K562 (cell line): ENCODE results near the gene USH2A. TPM values are rescaled to one million over a fixed set of nuclear protein-coding genes. Genes with fewer than 3 reads are reported as not detected.

Experiments
- ATAC-seq: fragments of 200-7000 bp; cut with Tn5 transposase; 3 replicates; pipeline ENCODE4 v1.9.1; 2020; ENCODE audit warnings: moderate library complexity
- BruUV-seq: library from RNA; stranded (reverse); fragments of 400-500 nt; replicated peaks from 2 replicates; lab custom pipeline; 2021; lab: Mats Ljungman, UMichigan
- CTCF ChIA-PET: fragments of 300-600 bp; formaldehyde crosslinking; extraction: SDS; loops from one replicate; lab custom pipeline; 2021; ENCODE audit warnings: low intra/inter-chr PET ratio; lab: Yijun Ruan, JAX
- POLR2A ChIA-PET: fragments of 300-600, 350-650 bp; sonication (Branson Sonifier 250); formaldehyde crosslinking; extraction: SDS; loops from one replicate; lab custom pipeline; 2021; ENCODE audit warnings: antibody characterized with exemption, inconsistent platforms; lab: Yijun Ruan, JAX
- DNase-seq, 4 experiments: peaks; one replicate each; pipeline versions ENCODE4 v3.0.0 to v3.0.0-alpha.2; 2011 to 2018; ENCODE audit warnings: low spot score in 3 of 4, mixed read lengths in 3 of 4; ENCODE audit errors: extremely low read depth in 1 of 4
- FAIRE-seq: peaks from 2 replicates; lab custom pipeline; 2011; peaks lifted over from hg19 to GRCh38; lab: Jason Lieb, UNC
- H2AFZ ChIP-seq: 2 replicates; pipeline ENCODE4 v1.6.0; 2011; ENCODE audit warnings: low read depth, low read length, control low read depth, inconsistent platforms
- H3K27ac ChIP-seq: fragments of 200-600 bp; 3 replicates; pipeline ENCODE4 v1.8.0; 2011; ENCODE audit warnings: low read depth, mild to moderate bottlenecking, control low read depth, inconsistent platforms, low read length, moderate library complexity, mixed read lengths; ENCODE audit errors: extremely low read depth
- H3K27me3 ChIP-seq, 2 experiments: fragments of 300-600 bp in 1 of 2; 2 replicates in 1 of 2; 3 replicates in 1 of 2; pipeline versions ENCODE4 v1.6.0 to v1.8.0; 2011; ENCODE audit warnings: inconsistent platforms in 2 of 2, low read length in 2 of 2, mild to moderate bottlenecking in 1 of 2, mixed read lengths in 1 of 2, moderate library complexity in 1 of 2; ENCODE audit not compliant: control insufficient read depth in 2 of 2, insufficient read depth in 2 of 2
- H3K36me3 ChIP-seq: fragments of 300-600 bp; 3 replicates; pipeline ENCODE4 v1.8.0; 2011; ENCODE audit warnings: mild to moderate bottlenecking, low read length, inconsistent platforms; ENCODE audit not compliant: control insufficient read depth, insufficient read depth
- H3K4me1 ChIP-seq, 2 experiments: fragments of 200-600 bp in 1 of 2; replicated peaks in 1 of 2; 2 replicates in 1 of 2; 3 replicates in 1 of 2; pipeline versions ENCODE4 v1.5.1 to v1.8.0; 2011; ENCODE audit warnings: inconsistent platforms in 2 of 2, low read length in 2 of 2, mild to moderate bottlenecking in 1 of 2, mixed read lengths in 1 of 2, moderate library complexity in 1 of 2; ENCODE audit not compliant: control insufficient read depth in 2 of 2, insufficient read depth in 2 of 2
- H3K4me2 ChIP-seq: 2 replicates; pipeline ENCODE4 v1.6.1; 2011; ENCODE audit warnings: low read length, control low read depth, inconsistent platforms, mixed read lengths; ENCODE audit not compliant: insufficient read depth
- H3K4me3 ChIP-seq: fragments of 200-600 bp; sonication (generic), shearing (Covaris generic); 2 replicates; pipeline ENCODE4 v1.5.1; 2016; ENCODE audit warnings: control low read depth, inconsistent platforms
- H3K79me2 ChIP-seq: fragments of 200-600 bp; 3 replicates; pipeline ENCODE4 v1.8.0; 2011; ENCODE audit warnings: low read length, inconsistent platforms; ENCODE audit not compliant: control insufficient read depth, insufficient read depth
- H3K9ac ChIP-seq, 2 experiments: 2 replicates each; pipeline versions ENCODE4 v1.6.0 to v1.6.1; 2011; ENCODE audit warnings: low read depth in 2 of 2, low read length in 2 of 2, control low read depth in 1 of 2, inconsistent platforms in 1 of 2, mild to moderate bottlenecking in 1 of 2, mixed read lengths in 1 of 2; ENCODE audit not compliant: insufficient read depth in 1 of 2
- H3K9me1 ChIP-seq: one replicate; pipeline ENCODE4 v1.6.0; 2011; ENCODE audit warnings: inconsistent platforms, mild to moderate bottlenecking, low read length, moderate library complexity; ENCODE audit not compliant: control insufficient read depth, insufficient read depth
- H3K9me3 ChIP-seq: replicated peaks from 2 replicates; pipeline ENCODE4 v1.5.1; 2011; ENCODE audit warnings: low read depth, low read length, inconsistent platforms; ENCODE audit not compliant: control insufficient read depth, insufficient read depth
- H4K20me1 ChIP-seq: replicated peaks from 2 replicates; pipeline ENCODE4 v1.6.1; 2011; ENCODE audit warnings: low read length, inconsistent platforms, mixed read lengths; ENCODE audit not compliant: control insufficient read depth, insufficient read depth
- CCNT2 ChIP-seq: IDR thresholded peaks from 2 replicates; pipeline ENCODE4 v1.6.1; 2011; ENCODE audit warnings: borderline replicate concordance, low read depth, mild to moderate bottlenecking, moderate library complexity, mixed read lengths, low read length; ENCODE audit not compliant: insufficient read length; ENCODE audit errors: extremely low read depth
- DEAF1 ChIP-seq: fragments of 450-650 bp; formaldehyde crosslinking; IDR thresholded peaks from 2 replicates; pipeline ENCODE4 v1.4.0; 2020; ENCODE audit warnings: mild to moderate bottlenecking, moderate library complexity
- EP300 ChIP-seq: IDR thresholded peaks from 2 replicates; pipeline ENCODE4 v1.6.1; 2012; ENCODE audit warnings: low read length, improper control_type of control experiment
- EWSR1 ChIP-seq: fragments of 450-650 bp; IDR thresholded peaks from 2 replicates; pipeline ENCODE4 v1.6.1; 2018; ENCODE audit warnings: borderline replicate concordance, mild to moderate bottlenecking, low read depth, moderate library complexity; ENCODE audit not compliant: partially characterized antibody
- HMGXB4 ChIP-seq: sonication (generic); formaldehyde crosslinking; IDR thresholded peaks from 2 replicates; pipeline ENCODE4 v1.8.1; 2023; ENCODE audit warnings: mild to moderate bottlenecking, missing genetic modification reagents
- PHF8 ChIP-seq: fragments of 200-600 bp; sonication (generic); IDR thresholded peaks from 2 replicates; pipeline ENCODE4 v1.6.1; 2012; ENCODE audit warnings: mixed run types, mild to moderate bottlenecking, inconsistent platforms, low read length, moderate library complexity, borderline replicate concordance
- PHTF2 ChIP-seq: fragments of 250-450 bp; sonication (Bioruptor Pico); IDR thresholded peaks from 2 replicates; pipeline ENCODE4 v1.5.0; 2021; ENCODE audit warnings: mild to moderate bottlenecking
- SMARCB1 ChIP-seq: IDR thresholded peaks from 2 replicates; pipeline ENCODE4 v1.6.1; 2011; ENCODE audit warnings: improper control_type of control experiment, low read depth; ENCODE audit not compliant: insufficient read length
- SRF ChIP-seq, 2 experiments: fragments of 250-450, 450-650 bp in 1 of 2; sonication (Bioruptor Pico) in 1 of 2; sonication (generic) in 1 of 2; formaldehyde crosslinking; IDR thresholded peaks; 2 replicates each; pipeline versions ENCODE4 v1.5.0 to v1.5.1; 2020 to 2022; ENCODE audit warnings: mild to moderate bottlenecking in 1 of 2, missing genetic modification reagents in 1 of 2
- XRCC4 ChIP-seq: IDR thresholded peaks from one replicate; pipeline ENCODE4 v1.6.1; 2011; ENCODE audit not compliant: insufficient read depth, insufficient read length; ENCODE audit errors: extremely low read depth
- ZKSCAN8 ChIP-seq: fragments of 200-800 bp; sonication (Bioruptor generic); IDR thresholded peaks from 2 replicates; pipeline ENCODE4 v1.6.1; 2016; ENCODE audit warnings: missing genetic modification characterization, missing compliant biosample characterization
- whole genome bisulfite sequencing: fragments of 100-300 bp; shearing (Covaris generic); methylation state at CpG from one replicate; pipeline ENCODE4 v1.1.6; 2016; ENCODE audit warnings: low coverage, mixed read lengths; ENCODE audit not compliant: insufficient coverage; ENCODE audit errors: missing lambda C conversion rate; 5-methylcytosine and 5-hydroxymethylcytosine counted together
- in situ Hi-C: fragments of 300-500 bp; cut with MboI; formaldehyde crosslinking; loops from 4 replicates; pipeline ENCODE4 v1.15.0; 2018; ENCODE audit warnings: inconsistent platforms, mixed read lengths
- intact Hi-C: fragments of 100-400 bp; cut with micrococcal nuclease; formaldehyde crosslinking; loops from 2 replicates; pipeline ENCODE4 v1.14.2; 2022
- polyA plus RNA-seq, 8 experiments: library from polyadenylated mRNA; depleted of rRNA in 4 of 8; stranded (reverse) in 5 of 8; unstranded in 3 of 8; fragments of >200 nt; fragmentation: Nextera tagmentation in 2 of 8; fragmentation: Illumina TruSeq in 1 of 8; extraction: Ambion mirVana in 2 of 8; extraction: Trizol in 1 of 8; gene quantifications; 2 replicates each; pipeline versions ENCODE4 v1.2.1 to v1.2.3, GENCODE V29; 2011 to 2014; ENCODE audit warnings: inconsistent platforms in 1 of 8, missing spikeins in 1 of 8
- total RNA-seq, 7 experiments: library from RNA; depleted of rRNA in 6 of 7; stranded (reverse); fragments of >200 nt in 6 of 7; fragmentation: Illumina TruSeq in 2 of 7; extraction: Trizol in 2 of 7; gene quantifications; 2 replicates each; pipeline versions ENCODE4 v1.2.1 to v1.2.3, GENCODE V29; 2011 to 2021; ENCODE audit warnings: low replicate concordance in 1 of 7
- TF ChIP-seq, protein P1 (sequence below): fragments of 450-650 bp; formaldehyde crosslinking; IDR thresholded peaks from 2 replicates; pipeline ENCODE4 v1.4.0; 2022; ENCODE audit warnings: mild to moderate bottlenecking, moderate library complexity
- TF ChIP-seq, protein P2 (sequence below), 3 experiments: fragments of 200-800 bp in 1 of 3; sonication (Bioruptor generic) in 1 of 3; sonication (generic) in 1 of 3; formaldehyde crosslinking in 1 of 3; IDR thresholded peaks; 2 replicates each; pipeline versions ENCODE4 v1.6.1 to v1.8.0; 2016 to 2022; ENCODE audit warnings: mild to moderate bottlenecking in 2 of 3, missing compliant biosample characterization in 2 of 3, missing genetic modification characterization in 2 of 3, missing genetic modification reagents in 1 of 3

The USH2A gene
- total and polyA plus RNA-seq, 9 of the 15 experiments (the other 6 are each of a cell fraction or from before 2014, with no cell fraction given), result under 0.01 TPM; not detected in 7

GRCh38 chr1:216261631-216262030 is 161.6 kb downstream of the USH2A start:
- Histone ChIP-seq H3K27me3 (no peaks in the 10 kb centered on the region), H2AFZ (no peak overlapping the region), H3K4me1 (no peaks in the 10 kb centered on the region), H3K4me2 (no peak overlapping the region), H3K4me3 (no peak overlapping the region), H3K9me3 (no peaks in the 10 kb centered on the region), H3K9me1 (no peaks in the 10 kb centered on the region), H3K9ac (no peak overlapping the region), H3K27ac (no peak overlapping the region), H3K36me3 (no peaks in the 10 kb centered on the region), H3K79me2 (no peaks in the 10 kb centered on the region), H4K20me1 (no peaks in the 10 kb centered on the region)
- TF ChIP-seq CCNT2 (no peak), SRF (CRISPR knock-in tag; IDR thresholded peaks at IDR 0.05) (no peak), XRCC4 (no peak), ZKSCAN8 (no peak), SMARCB1 (no peak), PHF8 (no peak), PHTF2 (CRISPR knock-in tag) (no peak), EP300 (no peak), EWSR1 (no peak), DEAF1 (CRISPR knock-in tag) (no peak), HMGXB4 (CRISPR knock-in tag) (no peak)
- TF ChIP-seq, protein P1, sequence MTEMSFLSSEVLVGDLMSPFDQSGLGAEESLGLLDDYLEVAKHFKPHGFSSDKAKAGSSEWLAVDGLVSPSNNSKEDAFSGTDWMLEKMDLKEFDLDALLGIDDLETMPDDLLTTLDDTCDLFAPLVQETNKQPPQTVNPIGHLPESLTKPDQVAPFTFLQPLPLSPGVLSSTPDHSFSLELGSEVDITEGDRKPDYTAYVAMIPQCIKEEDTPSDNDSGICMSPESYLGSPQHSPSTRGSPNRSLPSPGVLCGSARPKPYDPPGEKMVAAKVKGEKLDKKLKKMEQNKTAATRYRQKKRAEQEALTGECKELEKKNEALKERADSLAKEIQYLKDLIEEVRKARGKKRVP (CRISPR knock-in tag), result no peak
- TF ChIP-seq, protein P2, sequence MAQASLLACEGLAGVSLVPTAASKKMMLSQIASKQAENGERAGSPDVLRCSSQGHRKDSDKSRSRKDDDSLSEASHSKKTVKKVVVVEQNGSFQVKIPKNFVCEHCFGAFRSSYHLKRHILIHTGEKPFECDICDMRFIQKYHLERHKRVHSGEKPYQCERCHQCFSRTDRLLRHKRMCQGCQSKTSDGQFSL (CRISPR knock-in tag; IDR thresholded peaks at IDR 0.05), result no peak
- TF ChIP-seq, protein P2 (tag; IDR thresholded peaks at IDR 0.05), result no peak
- no peak for ATAC-seq
- WGBS, result 0% methylated on average over 3 of the region's 3 CpGs
- no peak for DNase-seq
- in situ Hi-C loops (no loop called here), intact Hi-C loops (no loop called here)
- FAIRE-seq, result no peak
- BruUV-seq, result no TSS peak
- POLR2A ChIA-PET, result no interaction called here
- CTCF ChIA-PET, result no interaction called here
